ENCODE measurements around the gene PTK6.

The PTK6 gene

DNA sequence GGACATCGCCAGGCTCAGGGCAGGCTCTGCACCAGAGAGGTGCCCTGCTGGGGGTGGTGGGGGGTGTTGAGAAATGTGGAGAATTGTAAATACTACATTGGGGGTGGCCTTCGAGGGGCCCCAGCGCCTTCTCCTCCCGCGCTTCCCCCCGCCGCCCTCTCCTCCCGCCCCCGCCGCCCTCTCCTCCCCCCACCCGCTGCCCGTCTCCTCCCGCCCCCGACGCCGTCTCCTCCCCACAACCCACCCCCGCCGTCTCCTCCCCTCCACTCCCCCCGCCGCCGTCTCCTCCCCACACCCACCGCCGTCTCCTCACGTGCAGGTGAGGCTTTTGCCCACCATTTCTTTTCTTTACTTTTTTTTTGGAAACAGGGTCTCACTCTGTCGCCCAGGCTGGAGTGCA lies 11.8 kb upstream of the PTK6 start:
- TF ChIP-seq, protein P1, sequence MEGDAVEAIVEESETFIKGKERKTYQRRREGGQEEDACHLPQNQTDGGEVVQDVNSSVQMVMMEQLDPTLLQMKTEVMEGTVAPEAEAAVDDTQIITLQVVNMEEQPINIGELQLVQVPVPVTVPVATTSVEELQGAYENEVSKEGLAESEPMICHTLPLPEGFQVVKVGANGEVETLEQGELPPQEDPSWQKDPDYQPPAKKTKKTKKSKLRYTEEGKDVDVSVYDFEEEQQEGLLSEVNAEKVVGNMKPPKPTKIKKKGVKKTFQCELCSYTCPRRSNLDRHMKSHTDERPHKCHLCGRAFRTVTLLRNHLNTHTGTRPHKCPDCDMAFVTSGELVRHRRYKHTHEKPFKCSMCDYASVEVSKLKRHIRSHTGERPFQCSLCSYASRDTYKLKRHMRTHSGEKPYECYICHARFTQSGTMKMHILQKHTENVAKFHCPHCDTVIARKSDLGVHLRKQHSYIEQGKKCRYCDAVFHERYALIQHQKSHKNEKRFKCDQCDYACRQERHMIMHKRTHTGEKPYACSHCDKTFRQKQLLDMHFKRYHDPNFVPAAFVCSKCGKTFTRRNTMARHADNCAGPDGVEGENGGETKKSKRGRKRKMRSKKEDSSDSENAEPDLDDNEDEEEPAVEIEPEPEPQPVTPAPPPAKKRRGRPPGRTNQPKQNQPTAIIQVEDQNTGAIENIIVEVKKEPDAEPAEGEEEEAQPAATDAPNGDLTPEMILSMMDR (IDR thresholded peaks at IDR 0.05; ENCODE audit: low read depth, low read length, missing control alignments) = no peak
- DNase-seq (ENCODE audit: extremely low read depth, low read depth) = no peak

DNA sequence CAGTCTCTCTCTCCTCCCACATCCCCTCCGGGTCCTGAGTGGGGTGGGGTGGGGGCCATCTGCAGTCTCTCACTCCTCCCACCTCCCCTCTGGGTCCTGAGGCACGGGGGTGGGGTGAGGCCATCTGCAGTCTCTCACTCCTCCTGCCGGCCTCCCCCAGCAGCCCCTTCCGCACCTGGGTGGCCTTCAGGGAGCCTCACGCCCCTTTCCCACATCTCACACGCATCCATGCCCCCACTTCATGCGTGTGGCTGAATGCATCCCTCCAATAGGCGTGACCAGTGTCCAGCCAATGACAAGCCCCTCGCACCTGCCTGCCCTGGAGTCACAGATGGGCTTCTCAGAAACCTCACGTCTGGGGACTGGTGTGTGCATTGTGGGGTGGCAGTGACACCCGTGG lies 11.4 kb upstream of the PTK6 start:
- TF ChIP-seq, protein P1 (IDR thresholded peaks at IDR 0.05; ENCODE audit: low read depth, low read length, missing control alignments) = no peak
- no peak overlapping the region for H3K4me3 ChIP-seq (replicated peaks; ENCODE audit: low read depth, low read length)
- DNase-seq (ENCODE audit: extremely low read depth, low read depth) = no peak

More for the DNA sequence above, 11.8 kb upstream of the PTK6 start:
- no peak overlapping the region for H3K4me3 ChIP-seq (replicated peaks; ENCODE audit: low read depth, low read length)

DNA sequence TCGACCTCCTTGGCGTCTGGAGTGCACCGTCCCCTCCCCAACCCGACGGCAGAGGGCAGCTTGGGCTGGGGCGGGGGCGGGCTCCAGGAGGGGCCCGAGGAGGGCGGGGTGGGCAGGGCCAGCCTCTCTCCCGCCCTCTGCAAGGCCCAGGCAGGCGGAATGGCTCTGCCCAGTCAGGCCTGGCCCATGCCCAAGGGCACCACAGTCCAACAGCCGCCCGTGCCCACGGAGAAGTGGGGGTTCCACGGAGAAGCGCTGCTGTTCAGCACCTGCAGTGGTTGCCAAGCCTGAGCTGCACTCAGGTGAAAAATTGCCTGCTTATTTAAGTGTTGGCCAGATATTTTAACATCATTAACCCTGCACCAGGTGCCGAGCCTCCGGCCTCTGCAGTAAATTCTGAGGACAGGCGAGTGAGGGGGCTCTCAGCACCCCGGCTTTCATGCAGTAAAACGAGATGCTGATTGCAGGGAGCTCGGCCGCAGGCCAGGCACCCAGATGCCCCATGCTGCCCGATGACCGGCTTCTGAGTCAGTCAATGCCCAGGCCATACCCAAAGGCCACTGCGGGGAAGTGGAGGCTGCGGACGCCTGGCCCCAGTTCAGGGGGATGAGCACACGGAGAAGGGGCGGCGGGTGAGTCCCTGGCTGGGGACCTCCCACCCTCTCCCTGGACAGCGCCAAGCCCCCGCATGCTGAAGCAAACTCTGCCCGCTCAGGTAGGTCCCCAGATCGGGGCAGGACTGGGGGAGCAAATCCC lies 10.7 kb upstream of the PTK6 start, which contains the start of gene SRMS:
Gene SRMS (minus strand): TSS at position 25 of the 756 bp plus-strand sequence. CDS start 286 bp downstream, outside the sequence.
- TF ChIP-seq, protein P1 (IDR thresholded peaks at IDR 0.05; ENCODE audit: low read depth, low read length, missing control alignments) = no peak
- DNase-seq (ENCODE audit: extremely low read depth, low read depth) = no peak
- no peak within 1 kb of the TSS for H3K4me3 ChIP-seq (replicated peaks; ENCODE audit: low read depth, low read length)

DNA sequence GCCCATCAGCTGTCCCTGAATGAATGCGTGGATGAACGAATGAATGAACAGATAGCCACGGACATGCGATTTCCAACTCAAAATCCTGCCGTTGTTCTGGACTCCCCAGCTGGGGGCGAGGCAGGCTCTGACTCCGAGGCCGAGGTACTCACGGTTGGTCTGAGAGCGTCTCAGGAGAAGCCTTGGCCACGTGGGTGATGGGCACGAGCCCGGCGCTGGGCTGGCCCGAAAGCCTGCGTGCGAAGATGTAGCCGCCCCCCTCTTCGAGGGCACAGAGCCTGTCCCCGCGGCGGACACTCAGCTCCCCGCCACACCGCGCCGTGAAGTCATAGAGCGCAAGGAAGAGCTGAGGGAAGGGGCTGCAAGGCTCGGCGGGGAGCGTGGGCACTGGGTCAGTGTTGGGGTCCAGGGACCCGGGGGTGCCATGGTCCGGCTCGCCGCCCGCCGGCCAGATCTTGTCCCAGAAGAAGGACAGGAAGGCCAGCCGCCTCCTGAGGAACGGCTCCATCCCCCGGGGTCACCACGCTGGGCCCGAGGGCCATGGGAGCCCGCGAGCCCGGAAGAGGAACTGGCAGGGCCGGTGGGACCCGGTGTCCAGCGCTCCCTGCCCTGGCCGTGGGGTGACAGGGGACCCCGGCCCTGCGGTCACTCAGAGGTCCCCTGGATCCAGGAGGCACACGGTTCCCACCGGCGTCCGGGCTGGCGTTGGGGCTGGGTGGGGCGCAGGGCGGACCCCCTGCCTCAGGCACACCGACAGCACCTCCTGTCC lies 10.0 kb upstream of the PTK6 start:
- no peak for DNase-seq (ENCODE audit: extremely low read depth, low read depth)
- H3K4me3 ChIP-seq (replicated peaks; ENCODE audit: low read depth, low read length) = no peak overlapping the region
- TF ChIP-seq, protein P1 (IDR thresholded peaks at IDR 0.05; ENCODE audit: low read depth, low read length, missing control alignments) = no peak

DNA sequence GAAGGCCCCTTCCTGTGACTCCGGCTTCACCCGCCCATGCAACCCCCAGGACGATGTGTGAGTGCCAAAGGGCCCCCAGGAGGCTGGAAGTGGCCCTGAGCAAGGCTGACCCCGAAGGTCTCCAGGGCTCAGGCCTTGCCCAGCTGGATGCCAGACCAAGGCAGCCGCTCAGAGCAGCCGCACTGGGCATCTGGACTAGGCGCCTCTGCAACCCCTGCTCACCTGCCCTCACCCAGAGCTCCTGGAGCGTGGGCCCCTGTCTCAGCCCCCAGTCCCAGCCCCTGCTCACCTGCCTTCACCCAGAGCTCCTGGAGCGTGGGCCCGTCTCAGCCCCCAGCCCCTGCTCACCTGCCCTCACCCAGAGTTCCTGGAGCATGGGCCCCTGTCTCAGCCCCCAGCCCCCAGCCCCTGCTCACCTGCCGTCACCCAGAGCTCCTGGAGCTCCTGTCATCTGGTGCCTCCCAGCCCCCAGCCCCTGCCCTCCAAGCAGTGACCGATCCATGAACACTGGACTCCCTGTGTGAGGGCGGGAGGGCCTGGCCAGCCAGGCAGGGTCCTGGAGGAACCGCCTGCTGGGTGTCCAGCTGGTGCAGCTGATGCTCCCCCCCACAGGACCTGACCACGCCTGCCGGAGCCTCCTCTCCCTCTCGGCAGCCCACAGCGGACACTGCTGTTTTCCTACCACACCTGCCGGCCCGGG lies 9.2 kb upstream of the PTK6 start:
- TF ChIP-seq, protein P1 (IDR thresholded peaks at IDR 0.05; ENCODE audit: low read depth, low read length, missing control alignments) = no peak
- no peak overlapping the region for H3K4me3 ChIP-seq (replicated peaks; ENCODE audit: low read depth, low read length)
- no peak for DNase-seq (ENCODE audit: extremely low read depth, low read depth)

DNA sequence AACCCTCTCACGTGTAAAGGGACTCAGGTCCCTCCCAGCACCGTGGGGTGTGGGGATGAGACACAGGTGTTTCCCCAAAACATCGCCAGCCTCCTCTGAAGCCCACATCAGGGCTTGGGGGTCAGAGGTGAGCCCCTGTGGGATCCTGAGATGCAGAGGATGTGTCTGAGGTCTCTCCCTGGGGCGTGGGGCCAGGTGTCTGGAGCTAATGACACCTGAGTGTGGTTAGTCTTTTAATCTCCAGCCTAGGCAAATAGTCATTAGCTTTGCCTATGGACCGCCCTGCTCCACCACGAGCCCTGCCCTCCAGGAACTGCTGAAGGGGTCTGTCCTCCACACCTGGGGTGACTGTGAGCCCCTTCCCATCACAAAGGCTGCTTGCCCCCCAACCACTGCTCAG lies 8.6 kb upstream of the PTK6 start:
- H3K4me3 ChIP-seq (replicated peaks; ENCODE audit: low read depth, low read length) = no peak overlapping the region
- TF ChIP-seq, protein P1 (IDR thresholded peaks at IDR 0.05; ENCODE audit: low read depth, low read length, missing control alignments) = no peak
- DNase-seq (ENCODE audit: extremely low read depth, low read depth) = no peak
